GM12873 (cell line): ENCODE measurements around the gene PLAC9.

Experiments used
- CTCF ChIP-seq: IDR thresholded peaks from 2 replicates; pipeline ENCODE4 v1.5.1; 2012; ENCODE audit warnings: low read depth, mild to moderate bottlenecking, moderate library complexity, low read length, control low read depth; ENCODE audit not compliant: insufficient read depth; ENCODE audit errors: missing control alignments

PLAC9 gene

GRCh38 chr10:80153460-80153859 is 20.9 kb downstream of the PLAC9 start:
- TF ChIP-seq CTCF = no peak

- no peak for TF ChIP-seq CTCF
Observed at GRCh38 chr10:80154626-80154977, 22.1 kb downstream of the PLAC9 start.

GRCh38 chr10:80154978-80155695 is 22.6 kb downstream of the PLAC9 start:
- TF ChIP-seq CTCF = no peak

- no peak for TF ChIP-seq CTCF
Observed at GRCh38 chr10:80155696-80156215, 23.2 kb downstream of the PLAC9 start.

GRCh38 chr10:80156216-80156615 is 23.7 kb downstream of the PLAC9 start:
- TF ChIP-seq CTCF = no peak

GRCh38 chr10:80157561-80157960 is 25.0 kb downstream of the PLAC9 start:
- no peak for TF ChIP-seq CTCF

GRCh38 chr10:80158126-80158525 is 25.6 kb downstream of the PLAC9 start:
- TF ChIP-seq CTCF = no peak
